Adipocyte (in vitro differentiated cells): ENCODE data around the gene NPHP3.
"Not testable (repeated sequence)": the region's sequence is repeated elsewhere in the genome, so short reads cannot be mapped to it uniquely, and the experiment has no call there.

Source experiments
- DNase-seq: peaks from one replicate; pipeline ENCODE4 v3.0.0-alpha.2; 2015; ENCODE audit warnings: low read depth
- H3K27me3 ChIP-seq: replicated peaks from 2 replicates; pipeline ENCODE4 v1.7.0; 2013; ENCODE audit warnings: mild to moderate bottlenecking, low read length, moderate library complexity; ENCODE audit not compliant: control insufficient read depth, insufficient read depth
- H3K36me3 ChIP-seq: 2 replicates; pipeline ENCODE4 v1.7.0; 2013; ENCODE audit warnings: low read length, mild to moderate bottlenecking, moderate library complexity; ENCODE audit not compliant: control insufficient read depth, insufficient read depth, severe bottlenecking
- H3K4me1 ChIP-seq: 2 replicates; pipeline ENCODE4 v1.7.0; 2013; ENCODE audit warnings: mild to moderate bottlenecking, low read length, moderate library complexity; ENCODE audit not compliant: control insufficient read depth, insufficient read depth
- H3K4me3 ChIP-seq: 2 replicates; pipeline ENCODE4 v1.7.0; 2013; ENCODE audit warnings: mild to moderate bottlenecking, low read length, moderate library complexity
- H3K9ac ChIP-seq: 2 replicates; pipeline ENCODE4 v1.7.0; 2013; ENCODE audit warnings: mild to moderate bottlenecking, low read length, moderate library complexity
- H3K9me3 ChIP-seq: 2 replicates; pipeline ENCODE4 v1.7.0; 2013; ENCODE audit warnings: mild to moderate bottlenecking, low read length, moderate library complexity; ENCODE audit not compliant: control insufficient read depth

The NPHP3 gene

GRCh38 chr3:132641837-132642538 lies 80.2 kb downstream of the NPHP3 start:
- H3K9me3 ChIP-seq = no peaks in the 10 kb centered on the region
- no peaks in the 10 kb centered on the region for H3K27me3 ChIP-seq
- peaks cover 43% of the 10 kb centered on the region for H3K36me3 ChIP-seq
- peaks cover 12% of the 10 kb centered on the region for H3K4me1 ChIP-seq
- no peak overlapping the region for H3K4me3 ChIP-seq
- DNase-seq = peak; percentile 84
- peak overlapping the region; percentile 29 for H3K9ac ChIP-seq

- not testable (repeated sequence) for H3K4me3 ChIP-seq, DNase-seq, H3K9me3 ChIP-seq, H3K27me3 ChIP-seq
- peaks cover 13% of the 10 kb centered on the region for H3K4me1 ChIP-seq
- H3K36me3 ChIP-seq = peaks cover 46% of the 10 kb centered on the region
- peak overlapping the region; percentile 29 for H3K9ac ChIP-seq
Observed at GRCh38 chr3:132641427-132641826, 80.8 kb downstream of the NPHP3 start.

GRCh38 chr3:132638706-132639105 lies 83.5 kb downstream of the NPHP3 start:
- no peak overlapping the region for H3K4me3 ChIP-seq
- no peaks in the 10 kb centered on the region for H3K9me3 ChIP-seq
- H3K36me3 ChIP-seq = peaks cover 49% of the 10 kb centered on the region
- no peaks in the 10 kb centered on the region for H3K27me3 ChIP-seq
- H3K9ac ChIP-seq = no peak overlapping the region
- H3K4me1 ChIP-seq = peaks cover 13% of the 10 kb centered on the region
- DNase-seq = no peak

- peak overlapping the region; percentile 20 for H3K9ac ChIP-seq
- peak overlapping the region; percentile 14 for H3K4me3 ChIP-seq
- peaks cover 44% of the 10 kb centered on the region for H3K36me3 ChIP-seq
- no peaks in the 10 kb centered on the region for H3K9me3 ChIP-seq
- H3K4me1 ChIP-seq = peaks cover 13% of the 10 kb centered on the region
- H3K27me3 ChIP-seq = no peaks in the 10 kb centered on the region
- DNase-seq = peak; percentile 74
Observed at GRCh38 chr3:132637590-132637989, 84.6 kb downstream of the NPHP3 start.

- Histone ChIP-seq H3K4me3 (no peak overlapping the region), H3K4me1 (peaks cover 16% of the 10 kb centered on the region), H3K27me3 (no peaks in the 10 kb centered on the region), H3K36me3 (peaks cover 40% of the 10 kb centered on the region), H3K9ac (no peak overlapping the region), H3K9me3 (no peaks in the 10 kb centered on the region)
- DNase-seq = no peak
Observed at GRCh38 chr3:132635052-132635451, 87.2 kb downstream of the NPHP3 start.
